HEK293 (cell line): Measurements from ENCODE around the gene GRHL3.

Experiments used
- CTCF ChIA-PET: fragments of 350-600 bp; formaldehyde crosslinking; extraction: SDS; loops from one replicate; lab custom pipeline; 2021; ENCODE audit warnings: antibody characterized with exemption; lab: Yijun Ruan, JAX
- POLR2A ChIA-PET: fragments of 300-600 bp; formaldehyde crosslinking; extraction: SDS; loops from one replicate; lab custom pipeline; 2020; ENCODE audit warnings: antibody characterized with exemption, inconsistent platforms; lab: Yijun Ruan, JAX
- H3K27ac ChIP-seq: fragments of 200-500 bp; sonication (Bioruptor generic); 2 replicates; pipeline ENCODE4 v1.5.1; 2014; ENCODE audit warnings: low read depth, low read length, control low read depth, inconsistent platforms; ENCODE audit errors: extremely low read depth
- H3K36me3 ChIP-seq, 2 experiments: fragments of 200-500 bp in 1 of 2; sonication (Bioruptor generic) in 1 of 2; 1 replicate in 1 of 2; 2 replicates in 1 of 2; pipeline ENCODE4 v1.5.1; 2014 to 2017; ENCODE audit warnings: inconsistent platforms in 2 of 2, low read length in 2 of 2; ENCODE audit not compliant: control insufficient read depth in 2 of 2, insufficient read depth in 1 of 2
- H3K4me1 ChIP-seq: fragments of 200-500 bp; sonication (Bioruptor generic); 2 replicates; pipeline ENCODE4 v1.5.1; 2014; ENCODE audit warnings: mild to moderate bottlenecking, low read length, inconsistent platforms; ENCODE audit not compliant: control insufficient read depth, insufficient read depth
- H3K4me3 ChIP-seq: 2 replicates; pipeline ENCODE4 v1.5.1; 2011; ENCODE audit warnings: low read depth, mild to moderate bottlenecking, control low read depth, low read length, moderate library complexity
- H3K9me3 ChIP-seq: fragments of 200-500 bp; sonication (Bioruptor generic); 2 replicates; pipeline ENCODE4 v1.5.1; 2014; ENCODE audit warnings: low read depth, low read length, inconsistent platforms; ENCODE audit not compliant: control insufficient read depth, insufficient read depth
- HOXA7 ChIP-seq: sonication (generic); formaldehyde crosslinking; IDR thresholded peaks from 2 replicates; pipeline ENCODE4 v1.8.1; 2022; ENCODE audit warnings: missing genetic modification reagents, borderline replicate concordance
- KLF8 ChIP-seq: fragments of 450-650 bp; formaldehyde crosslinking; IDR thresholded peaks from 2 replicates; pipeline ENCODE4 v1.5.1; 2016; ENCODE audit warnings: missing biosample characterization, missing genetic modification characterization
- MZF1 ChIP-seq: fragments of 450-650 bp; formaldehyde crosslinking; IDR thresholded peaks from 2 replicates; pipeline ENCODE4 v1.5.1; 2017; ENCODE audit warnings: missing biosample characterization, missing genetic modification characterization, borderline replicate concordance
- SALL2 ChIP-seq: fragments of 450-650 bp; formaldehyde crosslinking; IDR thresholded peaks from 2 replicates; pipeline ENCODE4 v1.5.0; 2017; ENCODE audit warnings: missing biosample characterization, mild to moderate bottlenecking, missing genetic modification characterization, borderline replicate concordance
- ZBTB20 ChIP-seq: fragments of 450-650 bp; formaldehyde crosslinking; IDR thresholded peaks from 2 replicates; pipeline ENCODE4 v1.5.1; 2016; ENCODE audit warnings: missing biosample characterization, missing genetic modification characterization
- ZBTB8A ChIP-seq: fragments of 450-650 bp; formaldehyde crosslinking; IDR thresholded peaks from 2 replicates; pipeline ENCODE4 v1.5.1; 2016; ENCODE audit warnings: missing biosample characterization, missing genetic modification characterization
- ZNF121 ChIP-seq: fragments of 450-650 bp; formaldehyde crosslinking; IDR thresholded peaks from 2 replicates; pipeline ENCODE4 v1.5.1; 2016; ENCODE audit warnings: missing biosample characterization, missing genetic modification characterization
- ZNF202 ChIP-seq: fragments of 450-650 bp; formaldehyde crosslinking; IDR thresholded peaks from 2 replicates; pipeline ENCODE4 v1.5.1; 2016; ENCODE audit warnings: missing biosample characterization, missing genetic modification characterization, borderline replicate concordance
- ZNF335 ChIP-seq: fragments of 450-650 bp; formaldehyde crosslinking; conservative IDR thresholded peaks from 2 replicates; pipeline ENCODE4 v1.5.1; 2016; ENCODE audit warnings: missing biosample characterization, missing genetic modification characterization
- ZNF350 ChIP-seq: fragments of 450-650 bp; formaldehyde crosslinking; IDR thresholded peaks from 2 replicates; pipeline ENCODE4 v1.5.0; 2017; ENCODE audit warnings: missing biosample characterization, mild to moderate bottlenecking, missing genetic modification characterization
- ZNF37A ChIP-seq: fragments of 450-650 bp; IDR thresholded peaks from 2 replicates; pipeline ENCODE4 v1.5.1; 2018; ENCODE audit warnings: missing biosample characterization, missing genetic modification characterization
- ZNF391 ChIP-seq: fragments of 450-650 bp; formaldehyde crosslinking; IDR thresholded peaks from 2 replicates; pipeline ENCODE4 v1.5.1; 2016; ENCODE audit warnings: low read depth, missing biosample characterization, missing genetic modification characterization, borderline replicate concordance
- ZNF416 ChIP-seq: fragments of 450-650 bp; formaldehyde crosslinking; IDR thresholded peaks from 2 replicates; pipeline ENCODE4 v1.5.1; 2016; ENCODE audit warnings: missing biosample characterization, missing genetic modification characterization
- ZNF426 ChIP-seq: fragments of 450-650 bp; formaldehyde crosslinking; IDR thresholded peaks from 2 replicates; pipeline ENCODE4 v1.5.1; 2017; ENCODE audit warnings: missing biosample characterization, missing genetic modification characterization, mild to moderate bottlenecking, inconsistent platforms, moderate library complexity
- ZNF433 ChIP-seq: fragments of 450-650 bp; formaldehyde crosslinking; IDR thresholded peaks from 2 replicates; pipeline ENCODE4 v1.5.1; 2016; ENCODE audit warnings: missing biosample characterization, missing genetic modification characterization, low read depth
- ZNF561 ChIP-seq: fragments of 450-650 bp; IDR thresholded peaks from 2 replicates; pipeline ENCODE4 v1.5.1; 2018; ENCODE audit warnings: missing biosample characterization, missing genetic modification characterization, borderline replicate concordance
- ZNF654 ChIP-seq: fragments of 450-650 bp; formaldehyde crosslinking; IDR thresholded peaks from 2 replicates; pipeline ENCODE4 v1.5.1; 2016; ENCODE audit warnings: low read depth, missing biosample characterization, missing genetic modification characterization
- TF ChIP-seq, protein P1 (sequence below): sonication (generic); formaldehyde crosslinking; IDR thresholded peaks from 2 replicates; pipeline ENCODE4 v1.8.1; 2022; ENCODE audit warnings: mild to moderate bottlenecking, moderate library complexity, missing genetic modification reagents
- TF ChIP-seq, protein P2 (sequence below): fragments of 450-650 bp; formaldehyde crosslinking; IDR thresholded peaks from 2 replicates; pipeline ENCODE4 v1.5.1; 2017; ENCODE audit warnings: missing biosample characterization, missing genetic modification characterization
- TF ChIP-seq, protein P3 (sequence below): fragments of 450-650 bp; formaldehyde crosslinking; IDR thresholded peaks from 2 replicates; pipeline ENCODE4 v1.5.1; 2016; ENCODE audit warnings: missing biosample characterization, missing genetic modification characterization
- TF ChIP-seq, protein P4 (sequence below): fragments of 450-650 bp; formaldehyde crosslinking; IDR thresholded peaks from 2 replicates; pipeline ENCODE4 v1.5.1; 2016; ENCODE audit warnings: missing biosample characterization, missing genetic modification characterization
- TF ChIP-seq, protein P5 (sequence below): fragments of 450-650 bp; formaldehyde crosslinking; IDR thresholded peaks from 2 replicates; pipeline ENCODE4 v1.5.1; 2017; ENCODE audit warnings: missing biosample characterization, missing genetic modification characterization
- TF ChIP-seq, protein P6 (sequence below): fragments of 450-650 bp; formaldehyde crosslinking; conservative IDR thresholded peaks from 2 replicates; pipeline ENCODE4 v1.5.1; 2016; ENCODE audit warnings: low read depth, missing biosample characterization, missing genetic modification characterization
- TF ChIP-seq, protein P7 (sequence below): fragments of 450-650 bp; formaldehyde crosslinking; IDR thresholded peaks from 2 replicates; pipeline ENCODE4 v1.5.1; 2016; ENCODE audit warnings: missing biosample characterization, missing genetic modification characterization

GRHL3 gene

DNA sequence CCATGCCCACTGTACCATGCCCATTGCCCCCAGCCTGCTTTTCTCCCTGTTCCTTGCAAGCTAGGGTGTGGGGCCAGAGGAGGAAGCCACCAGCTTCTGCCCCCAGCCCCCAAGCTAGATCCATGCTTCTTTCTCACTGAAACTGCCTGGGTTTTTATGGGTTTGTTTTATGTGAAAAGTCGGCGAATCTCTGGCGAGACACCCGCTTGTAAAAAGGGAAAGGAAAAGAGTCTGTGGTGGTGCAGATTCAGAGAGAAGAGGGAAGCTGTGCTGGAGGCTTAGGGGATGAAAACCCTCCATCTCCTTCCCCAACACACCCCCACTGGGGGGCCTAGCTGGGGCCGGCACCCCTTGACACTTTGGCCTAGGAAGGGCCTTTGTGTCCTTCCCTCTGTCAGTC is 26.2 kb downstream of the GRHL3 start (continued):
- TF ChIP-seq, protein P1, sequence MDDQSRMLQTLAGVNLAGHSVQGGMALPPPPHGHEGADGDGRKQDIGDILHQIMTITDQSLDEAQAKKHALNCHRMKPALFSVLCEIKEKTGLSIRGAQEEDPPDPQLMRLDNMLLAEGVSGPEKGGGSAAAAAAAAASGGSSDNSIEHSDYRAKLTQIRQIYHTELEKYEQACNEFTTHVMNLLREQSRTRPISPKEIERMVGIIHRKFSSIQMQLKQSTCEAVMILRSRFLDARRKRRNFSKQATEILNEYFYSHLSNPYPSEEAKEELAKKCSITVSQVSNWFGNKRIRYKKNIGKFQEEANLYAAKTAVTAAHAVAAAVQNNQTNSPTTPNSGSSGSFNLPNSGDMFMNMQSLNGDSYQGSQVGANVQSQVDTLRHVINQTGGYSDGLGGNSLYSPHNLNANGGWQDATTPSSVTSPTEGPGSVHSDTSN: no peak
- TF ChIP-seq ZNF121: no peak
- TF ChIP-seq ZBTB20 (tag by site-specific recombination): no peak
- no peak for TF ChIP-seq ZNF561 (tag by site-specific recombination)

DNA sequence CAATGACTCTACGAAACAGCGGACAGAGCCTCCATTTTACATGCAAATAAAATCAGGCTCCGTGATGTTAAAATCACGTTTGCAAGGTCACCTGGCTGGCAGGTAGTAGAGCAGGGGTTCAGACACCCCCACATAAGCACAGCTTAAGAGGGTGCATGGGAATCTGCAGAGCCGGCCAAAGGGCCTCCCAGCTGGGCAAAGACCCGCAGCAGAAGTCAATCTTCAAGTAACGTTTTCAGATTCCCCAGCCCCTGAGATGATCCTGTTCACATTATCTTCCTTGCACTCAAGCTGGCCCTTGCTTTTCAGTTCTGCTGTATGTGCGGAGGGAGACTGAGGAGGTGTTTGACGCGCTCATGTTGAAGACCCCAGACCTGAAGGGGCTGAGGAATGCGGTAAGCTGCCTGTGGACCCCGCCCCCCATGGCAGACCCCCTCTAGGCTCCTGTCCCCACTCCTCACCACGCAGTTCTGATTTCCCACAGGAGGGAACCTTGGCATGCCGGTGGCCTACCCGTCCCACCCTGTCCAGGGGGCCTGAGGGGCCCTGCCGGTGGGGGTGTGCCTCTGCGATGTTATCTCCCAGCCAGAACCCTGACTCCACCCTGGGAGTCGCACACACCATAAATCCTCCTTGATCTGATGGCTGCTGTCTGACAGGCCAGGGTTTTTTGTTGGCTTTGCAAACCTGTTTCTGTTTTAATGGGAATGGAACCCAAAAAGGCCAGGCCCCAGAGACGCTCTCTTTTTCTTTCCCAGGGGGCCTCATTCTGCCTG is 28.2 kb downstream of the GRHL3 start:
- CTCF ChIA-PET: interaction anchor here (1.0 kb wide), 1 partner anchor 44 kb away, joined by 3 read pairs; no protein-coding TSS in a partner anchor
- no peak overlapping the region for H3K4me3 ChIP-seq
- POLR2A ChIA-PET: no interaction called here
- H3K9me3 ChIP-seq: no peaks in the 10 kb centered on the region
- peaks cover 0 to 10% of the 10 kb centered on the region in 2 experiments; a peak in 1 of 3 replicates for H3K36me3 ChIP-seq
- H3K27ac ChIP-seq: no peak overlapping the region
- H3K4me1 ChIP-seq: peaks cover 7% of the 10 kb centered on the region
- TF ChIP-seq, protein P2, sequence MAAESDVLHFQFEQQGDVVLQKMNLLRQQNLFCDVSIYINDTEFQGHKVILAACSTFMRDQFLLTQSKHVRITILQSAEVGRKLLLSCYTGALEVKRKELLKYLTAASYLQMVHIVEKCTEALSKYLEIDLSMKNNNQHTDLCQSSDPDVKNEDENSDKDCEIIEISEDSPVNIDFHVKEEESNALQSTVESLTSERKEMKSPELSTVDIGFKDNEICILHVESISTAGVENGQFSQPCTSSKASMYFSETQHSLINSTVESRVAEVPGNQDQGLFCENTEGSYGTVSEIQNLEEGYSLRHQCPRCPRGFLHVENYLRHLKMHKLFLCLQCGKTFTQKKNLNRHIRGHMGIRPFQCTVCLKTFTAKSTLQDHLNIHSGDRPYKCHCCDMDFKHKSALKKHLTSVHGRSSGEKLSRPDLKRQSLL: no peak
- TF ChIP-seq ZBTB8A (tag by site-specific recombination) (no peak), MZF1 (tag by site-specific recombination) (no peak), ZNF202 (no peak), KLF8 (tag by site-specific recombination) (no peak), HOXA7 (CRISPR knock-in tag) (no peak), ZNF391 (tag by site-specific recombination) (no peak), ZNF350 (tag by site-specific recombination) (no peak), ZNF335 (0 out of 2 replicates have a peak, but pooled peaks have one; percentile 37), SALL2 (tag by site-specific recombination) (no peak), ZNF416 (no peak), ZNF426 (tag by site-specific recombination) (no peak), ZNF433 (no peak), ZNF654 (tag by site-specific recombination) (no peak), ZNF37A (no peak)
- TF ChIP-seq, protein P3, sequence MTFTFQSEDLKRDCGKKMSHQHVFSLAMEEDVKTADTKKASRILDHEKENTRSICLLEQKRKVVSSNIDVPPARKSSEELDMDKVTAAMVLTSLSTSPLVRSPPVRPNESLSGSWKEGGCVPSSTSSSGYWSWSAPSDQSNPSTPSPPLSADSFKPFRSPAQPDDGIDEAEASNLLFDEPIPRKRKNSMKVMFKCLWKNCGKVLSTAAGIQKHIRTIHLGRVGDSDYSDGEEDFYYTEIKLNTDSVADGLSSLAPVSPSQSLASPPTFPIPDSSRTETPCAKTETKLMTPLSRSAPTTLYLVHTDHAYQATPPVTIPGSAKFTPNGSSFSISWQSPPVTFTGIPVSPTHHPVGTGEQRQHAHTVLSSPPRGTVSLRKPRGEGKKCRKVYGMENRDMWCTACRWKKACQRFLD: no peak
- TF ChIP-seq, protein P4, sequence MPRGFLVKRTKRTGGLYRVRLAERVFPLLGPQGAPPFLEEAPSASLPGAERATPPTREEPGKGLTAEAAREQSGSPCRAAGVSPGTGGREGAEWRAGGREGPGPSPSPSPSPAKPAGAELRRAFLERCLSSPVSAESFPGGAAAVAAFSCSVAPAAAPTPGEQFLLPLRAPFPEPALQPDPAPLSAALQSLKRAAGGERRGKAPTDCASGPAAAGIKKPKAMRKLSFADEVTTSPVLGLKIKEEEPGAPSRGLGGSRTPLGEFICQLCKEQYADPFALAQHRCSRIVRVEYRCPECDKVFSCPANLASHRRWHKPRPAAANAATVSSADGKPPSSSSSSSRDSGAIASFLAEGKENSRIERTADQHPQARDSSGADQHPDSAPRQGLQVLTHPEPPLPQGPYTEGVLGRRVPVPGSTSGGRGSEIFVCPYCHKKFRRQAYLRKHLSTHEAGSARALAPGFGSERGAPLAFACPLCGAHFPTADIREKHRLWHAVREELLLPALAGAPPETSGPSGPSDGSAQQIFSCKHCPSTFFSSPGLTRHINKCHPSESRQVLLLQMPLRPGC: no peak
- TF ChIP-seq, protein P5, sequence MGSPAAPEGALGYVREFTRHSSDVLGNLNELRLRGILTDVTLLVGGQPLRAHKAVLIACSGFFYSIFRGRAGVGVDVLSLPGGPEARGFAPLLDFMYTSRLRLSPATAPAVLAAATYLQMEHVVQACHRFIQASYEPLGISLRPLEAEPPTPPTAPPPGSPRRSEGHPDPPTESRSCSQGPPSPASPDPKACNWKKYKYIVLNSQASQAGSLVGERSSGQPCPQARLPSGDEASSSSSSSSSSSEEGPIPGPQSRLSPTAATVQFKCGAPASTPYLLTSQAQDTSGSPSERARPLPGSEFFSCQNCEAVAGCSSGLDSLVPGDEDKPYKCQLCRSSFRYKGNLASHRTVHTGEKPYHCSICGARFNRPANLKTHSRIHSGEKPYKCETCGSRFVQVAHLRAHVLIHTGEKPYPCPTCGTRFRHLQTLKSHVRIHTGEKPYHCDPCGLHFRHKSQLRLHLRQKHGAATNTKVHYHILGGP (tag by site-specific recombination): no peak
- TF ChIP-seq, protein P6, sequence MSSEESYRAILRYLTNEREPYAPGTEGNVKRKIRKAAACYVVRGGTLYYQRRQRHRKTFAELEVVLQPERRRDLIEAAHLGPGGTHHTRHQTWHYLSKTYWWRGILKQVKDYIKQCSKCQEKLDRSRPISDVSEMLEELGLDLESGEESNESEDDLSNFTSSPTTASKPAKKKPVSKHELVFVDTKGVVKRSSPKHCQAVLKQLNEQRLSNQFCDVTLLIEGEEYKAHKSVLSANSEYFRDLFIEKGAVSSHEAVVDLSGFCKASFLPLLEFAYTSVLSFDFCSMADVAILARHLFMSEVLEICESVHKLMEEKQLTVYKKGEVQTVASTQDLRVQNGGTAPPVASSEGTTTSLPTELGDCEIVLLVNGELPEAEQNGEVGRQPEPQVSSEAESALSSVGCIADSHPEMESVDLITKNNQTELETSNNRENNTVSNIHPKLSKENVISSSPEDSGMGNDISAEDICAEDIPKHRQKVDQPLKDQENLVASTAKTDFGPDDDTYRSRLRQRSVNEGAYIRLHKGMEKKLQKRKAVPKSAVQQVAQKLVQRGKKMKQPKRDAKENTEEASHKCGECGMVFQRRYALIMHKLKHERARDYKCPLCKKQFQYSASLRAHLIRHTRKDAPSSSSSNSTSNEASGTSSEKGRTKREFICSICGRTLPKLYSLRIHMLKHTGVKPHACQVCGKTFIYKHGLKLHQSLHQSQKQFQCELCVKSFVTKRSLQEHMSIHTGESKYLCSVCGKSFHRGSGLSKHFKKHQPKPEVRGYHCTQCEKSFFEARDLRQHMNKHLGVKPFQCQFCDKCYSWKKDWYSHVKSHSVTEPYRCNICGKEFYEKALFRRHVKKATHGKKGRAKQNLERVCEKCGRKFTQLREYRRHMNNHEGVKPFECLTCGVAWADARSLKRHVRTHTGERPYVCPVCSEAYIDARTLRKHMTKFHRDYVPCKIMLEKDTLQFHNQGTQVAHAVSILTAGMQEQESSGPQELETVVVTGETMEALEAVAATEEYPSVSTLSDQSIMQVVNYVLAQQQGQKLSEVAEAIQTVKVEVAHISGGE (tag by site-specific recombination): no peak
- TF ChIP-seq, protein P7, sequence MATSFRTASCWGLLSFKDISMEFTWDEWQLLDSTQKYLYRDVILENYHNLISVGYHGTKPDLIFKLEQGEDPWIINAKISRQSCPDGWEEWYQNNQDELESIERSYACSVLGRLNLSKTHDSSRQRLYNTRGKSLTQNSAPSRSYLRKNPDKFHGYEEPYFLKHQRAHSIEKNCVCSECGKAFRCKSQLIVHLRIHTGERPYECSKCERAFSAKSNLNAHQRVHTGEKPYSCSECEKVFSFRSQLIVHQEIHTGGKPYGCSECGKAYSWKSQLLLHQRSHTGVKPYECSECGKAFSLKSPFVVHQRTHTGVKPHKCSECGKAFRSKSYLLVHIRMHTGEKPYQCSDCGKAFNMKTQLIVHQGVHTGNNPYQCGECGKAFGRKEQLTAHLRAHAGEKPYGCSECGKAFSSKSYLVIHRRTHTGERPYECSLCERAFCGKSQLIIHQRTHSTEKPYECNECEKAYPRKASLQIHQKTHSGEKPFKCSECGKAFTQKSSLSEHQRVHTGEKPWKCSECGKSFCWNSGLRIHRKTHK (tag by site-specific recombination): no peak
